Measurements from ENCODE around the gene IGFBP1.

The IGFBP1 gene

DNA sequence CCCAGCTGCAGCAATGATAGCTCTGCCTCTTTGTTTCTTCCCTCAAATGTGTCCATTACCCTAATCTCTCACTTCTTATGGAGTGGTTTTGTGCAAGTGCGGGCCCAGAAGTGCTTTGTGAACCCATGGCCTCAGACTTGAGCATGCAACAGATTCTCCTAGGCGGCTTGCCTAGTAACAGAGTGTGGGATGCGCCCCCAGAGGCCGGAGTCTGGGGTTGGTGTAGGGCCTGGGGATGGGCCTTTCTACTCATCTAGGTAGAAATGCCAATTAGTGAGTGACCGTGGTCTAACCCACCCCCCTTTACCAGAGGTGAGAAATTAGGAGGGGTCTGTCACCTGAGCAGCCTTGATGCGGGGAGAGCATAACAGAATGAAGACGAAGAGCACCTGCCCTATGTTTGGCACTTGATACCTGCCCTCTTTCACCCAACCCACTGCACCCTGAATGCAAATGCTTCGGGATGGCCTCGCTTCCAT lies 7.0 kb upstream of the IGFBP1 start:
- no peak for DNase-seq

DNA sequence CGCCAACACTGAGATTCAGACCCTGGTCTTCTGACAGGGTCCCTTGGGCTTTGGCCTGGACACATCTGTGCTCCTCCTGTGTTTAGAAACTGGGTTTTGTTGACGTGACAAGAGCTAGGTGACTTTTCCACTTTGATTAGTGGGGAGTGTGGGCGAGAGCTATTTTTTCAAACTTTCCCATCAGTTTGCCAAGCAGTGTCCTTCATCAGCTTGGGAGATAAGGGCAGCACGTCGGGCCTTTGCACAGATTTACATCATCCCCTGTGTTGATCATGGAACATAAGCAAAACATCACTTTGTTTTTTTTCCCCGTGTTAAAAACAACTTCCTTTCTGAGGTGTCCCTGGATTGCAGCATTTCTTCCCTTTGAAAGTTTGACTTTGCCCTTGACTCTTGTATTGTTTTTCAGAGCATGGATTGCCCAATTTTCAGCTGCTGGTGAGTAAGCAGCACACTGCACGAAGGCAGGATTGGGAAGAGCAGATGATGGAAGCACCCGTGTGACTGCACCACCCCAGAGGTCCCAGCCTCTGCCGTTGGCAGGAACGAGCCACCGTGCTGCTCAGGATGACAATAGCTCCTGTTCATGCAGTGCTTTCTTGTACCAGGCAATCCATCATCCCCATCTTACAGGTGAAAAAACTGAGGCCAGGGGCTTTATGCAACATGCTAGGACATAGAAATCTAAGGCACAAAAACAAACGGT lies 6.4 kb upstream of the IGFBP1 start:
- DNase-seq: no peak

DNA sequence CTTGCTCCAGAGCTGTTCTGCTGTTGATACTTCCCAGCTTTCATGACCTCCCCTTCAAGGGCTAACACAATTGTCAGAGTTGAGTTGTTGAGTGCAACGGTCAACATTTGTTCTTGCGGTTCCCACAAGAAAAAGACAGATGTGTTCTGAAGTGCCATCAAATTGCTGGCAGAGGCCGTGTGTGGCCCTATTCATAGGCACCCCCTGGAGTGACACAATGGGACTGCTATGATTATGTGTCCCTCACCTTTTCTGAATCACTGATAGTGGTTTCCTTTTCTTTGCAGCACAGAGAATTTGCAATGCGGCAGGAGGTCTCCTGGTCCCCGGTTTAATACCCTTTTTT lies 5.8 kb upstream of the IGFBP1 start:
- no peak for DNase-seq

DNA sequence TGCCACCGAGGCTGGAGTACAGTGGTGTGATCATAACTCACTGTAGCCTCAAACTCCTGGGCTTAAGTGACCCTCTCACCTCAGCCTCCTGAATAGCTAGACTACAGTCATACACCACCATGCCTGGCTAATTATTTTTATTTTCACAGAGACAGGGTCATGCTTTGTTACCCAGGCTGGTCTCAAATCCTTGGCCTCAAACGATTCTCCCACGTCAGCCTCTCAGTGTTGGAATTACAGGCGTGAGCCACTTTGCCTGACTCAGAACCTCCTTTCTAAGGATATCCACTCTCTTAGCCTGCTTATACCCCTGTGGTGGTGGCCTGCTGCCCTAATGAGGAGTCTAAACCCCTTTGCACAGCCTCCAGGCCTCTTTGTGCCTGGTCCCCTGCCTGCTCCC lies 4.2 kb upstream of the IGFBP1 start:
- no peak for DNase-seq

DNA sequence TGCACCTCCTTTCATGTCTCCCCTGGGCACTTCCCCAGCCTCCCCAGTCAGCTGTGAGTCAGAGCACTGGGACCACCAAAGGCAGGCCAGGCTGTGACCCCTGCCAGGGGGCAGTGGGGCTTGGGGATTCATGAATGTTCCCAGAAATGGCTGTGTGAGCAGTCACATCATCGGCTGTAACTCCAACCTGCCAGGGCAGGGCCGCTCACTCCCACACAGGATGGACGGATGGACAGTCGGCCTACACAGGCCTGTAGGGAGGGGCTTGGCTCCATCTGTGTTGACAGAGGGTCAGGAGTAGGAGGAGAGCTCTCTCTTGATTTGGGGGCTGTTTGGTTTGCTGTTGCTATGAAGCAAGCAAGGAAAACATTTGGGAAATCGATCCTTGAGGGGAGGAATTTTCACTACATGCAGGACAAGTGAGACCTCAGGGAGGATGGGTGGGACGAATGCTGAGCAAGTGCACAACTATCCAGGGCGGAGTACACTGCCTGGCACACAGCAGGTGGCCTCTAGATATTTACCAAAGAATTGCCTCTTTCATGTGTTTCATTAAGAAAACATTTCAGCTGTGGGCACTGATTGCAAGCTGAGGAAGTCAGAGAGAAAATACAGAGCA lies 2.9 kb upstream of the IGFBP1 start:
- DNase-seq: no peak

DNA sequence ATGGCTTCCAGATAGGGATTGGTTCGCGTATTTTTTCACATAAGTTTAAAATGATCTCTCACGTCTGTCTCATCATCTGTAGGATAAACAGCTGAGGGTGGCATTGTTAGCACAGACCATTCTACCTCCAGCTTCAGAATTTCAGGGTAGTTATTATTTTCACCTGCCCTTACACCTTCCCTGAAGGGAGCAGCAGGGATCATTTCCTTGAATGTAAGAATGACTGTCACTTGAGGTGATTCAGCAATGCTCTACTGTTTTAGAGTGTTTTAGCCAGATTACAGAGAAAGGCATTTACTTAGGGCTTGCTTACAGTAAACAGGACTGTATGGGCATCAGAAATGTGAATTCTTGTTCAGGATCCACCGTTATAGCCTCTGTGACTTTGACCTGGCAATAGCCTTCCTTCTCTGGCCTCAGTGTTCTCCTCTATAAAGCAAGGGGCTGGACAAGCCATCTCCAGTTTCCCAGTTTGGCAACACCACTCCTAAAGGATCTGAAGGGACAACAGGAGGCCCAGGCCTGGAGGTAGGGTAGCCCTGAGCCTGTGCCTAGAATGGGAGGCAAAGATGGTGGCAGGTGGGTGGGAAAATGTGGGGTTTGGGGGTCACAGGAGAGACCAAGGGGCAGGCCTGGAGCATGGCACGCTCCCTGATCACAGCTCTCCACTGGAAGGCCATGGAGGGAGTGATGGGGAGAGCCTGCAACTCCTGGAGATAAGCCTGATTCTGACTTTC lies 1.2 kb upstream of the IGFBP1 start:
- DNase-seq: no peak

DNA sequence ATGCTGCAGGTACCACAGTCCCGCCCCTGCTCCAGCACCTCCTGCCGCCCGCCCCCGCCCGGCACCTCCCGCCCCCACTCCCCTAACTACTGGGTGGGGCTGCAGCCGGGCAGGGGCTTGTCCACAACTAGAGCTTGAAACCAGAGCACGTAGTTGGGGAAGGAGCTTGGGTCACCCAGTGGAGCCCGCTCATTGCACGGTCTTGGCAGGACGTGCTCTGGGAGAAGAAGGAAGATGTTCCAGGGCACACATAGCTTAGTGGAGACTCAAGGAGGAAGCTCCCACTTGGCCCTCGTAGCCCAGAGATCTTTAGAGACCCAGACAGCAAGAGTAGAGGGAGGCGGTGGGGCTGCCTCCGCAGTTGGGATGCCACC lies 692 bp downstream of the IGFBP1 start:
- no peak for DNase-seq

DNA sequence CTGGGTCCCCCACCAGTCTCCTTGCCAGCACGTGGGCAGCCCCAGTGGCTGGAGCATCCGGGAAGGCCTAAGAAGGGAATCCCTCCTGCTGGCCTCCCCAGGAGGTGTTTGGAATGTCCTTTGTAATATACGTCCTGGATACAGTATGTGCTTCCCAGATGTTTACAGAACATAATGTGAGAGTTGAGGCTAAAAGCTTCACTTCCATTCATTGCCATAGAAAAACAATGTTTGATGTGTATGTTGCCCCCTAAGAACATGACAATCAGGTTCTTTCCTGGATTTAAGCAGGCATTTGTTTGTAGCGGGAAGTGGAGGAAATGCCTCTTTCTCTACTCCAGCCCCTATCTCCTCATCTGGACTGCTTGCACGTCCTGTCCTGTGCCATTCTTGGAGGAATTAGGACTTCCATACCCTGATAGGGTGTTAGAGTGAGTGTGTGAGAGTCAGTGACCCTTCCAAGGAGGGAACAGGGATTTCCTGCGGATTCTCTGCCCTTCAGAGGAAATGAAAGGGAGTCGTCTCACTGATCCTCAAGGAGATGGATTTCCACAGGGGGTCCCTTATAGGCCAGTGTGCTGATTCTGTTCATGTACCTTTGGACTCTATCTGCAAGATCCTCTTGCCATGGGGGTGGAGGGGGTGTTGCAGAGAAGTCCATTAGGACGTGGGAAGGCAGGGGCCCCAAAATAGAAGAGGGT lies 1.2 kb downstream of the IGFBP1 start:
- no peak for DNase-seq

DNA sequence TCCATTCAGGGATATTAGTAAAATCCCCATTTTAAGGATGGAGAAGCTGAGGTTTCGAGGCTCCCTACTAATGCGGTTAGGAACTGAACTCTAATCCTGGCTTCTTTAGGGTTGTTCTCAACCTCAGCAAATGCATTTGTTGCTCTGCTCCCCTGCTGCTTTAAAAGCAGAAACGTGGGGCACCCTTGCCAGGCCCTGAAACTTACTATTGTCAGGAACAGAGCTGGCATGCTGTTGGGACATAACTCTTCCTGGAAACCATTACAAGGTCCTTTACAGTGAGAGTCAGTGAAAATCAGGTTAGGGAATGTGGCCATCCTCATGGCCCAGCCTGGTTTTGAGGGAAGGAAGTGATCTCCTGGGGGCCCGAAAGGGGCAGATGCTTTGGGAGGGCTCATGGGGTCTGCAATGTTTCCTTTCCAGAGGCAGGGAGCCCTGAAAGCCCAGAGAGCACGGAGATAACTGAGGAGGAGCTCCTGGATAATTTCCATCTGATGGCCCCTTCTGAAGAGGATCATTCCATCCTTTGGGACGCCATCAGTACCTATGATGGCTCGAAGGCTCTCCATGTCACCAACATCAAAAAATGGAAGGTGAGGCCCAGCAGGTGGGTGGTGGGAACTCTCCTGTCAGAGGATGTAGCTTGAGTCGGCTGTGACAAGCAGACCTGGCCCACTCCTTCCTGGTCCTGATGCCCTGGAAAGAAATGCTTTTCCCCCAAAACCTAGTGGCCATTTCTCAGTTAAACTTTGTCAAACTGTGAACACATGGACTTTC lies 2.0 kb downstream of the IGFBP1 start:
- DNase-seq: no peak

DNA sequence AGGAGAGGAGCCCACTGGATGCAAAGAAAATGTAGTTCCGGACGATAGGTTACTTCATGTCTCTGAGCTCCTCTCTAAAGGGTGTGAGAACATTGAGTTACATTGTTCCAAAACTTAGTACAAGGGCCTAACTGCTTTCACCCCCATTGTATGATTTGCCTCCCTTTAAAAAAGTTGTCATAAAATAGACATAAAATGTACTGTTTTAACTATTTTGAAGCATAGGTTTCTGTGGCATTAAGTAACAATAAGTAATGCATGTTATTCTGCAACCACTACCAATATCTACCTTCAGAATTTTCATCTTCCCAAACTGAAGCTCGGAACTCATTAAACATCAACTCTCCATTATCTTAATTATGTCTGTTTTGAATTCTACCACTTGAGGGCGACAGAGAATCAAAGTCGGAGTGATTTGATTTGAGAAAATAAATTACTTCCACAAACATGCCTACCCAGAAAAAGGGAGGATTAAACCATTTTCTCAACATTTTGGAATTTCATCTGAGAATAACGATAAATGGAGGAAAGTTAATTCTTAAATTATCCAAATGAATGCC lies 2.7 kb downstream of the IGFBP1 start:
- no peak for DNase-seq

DNA sequence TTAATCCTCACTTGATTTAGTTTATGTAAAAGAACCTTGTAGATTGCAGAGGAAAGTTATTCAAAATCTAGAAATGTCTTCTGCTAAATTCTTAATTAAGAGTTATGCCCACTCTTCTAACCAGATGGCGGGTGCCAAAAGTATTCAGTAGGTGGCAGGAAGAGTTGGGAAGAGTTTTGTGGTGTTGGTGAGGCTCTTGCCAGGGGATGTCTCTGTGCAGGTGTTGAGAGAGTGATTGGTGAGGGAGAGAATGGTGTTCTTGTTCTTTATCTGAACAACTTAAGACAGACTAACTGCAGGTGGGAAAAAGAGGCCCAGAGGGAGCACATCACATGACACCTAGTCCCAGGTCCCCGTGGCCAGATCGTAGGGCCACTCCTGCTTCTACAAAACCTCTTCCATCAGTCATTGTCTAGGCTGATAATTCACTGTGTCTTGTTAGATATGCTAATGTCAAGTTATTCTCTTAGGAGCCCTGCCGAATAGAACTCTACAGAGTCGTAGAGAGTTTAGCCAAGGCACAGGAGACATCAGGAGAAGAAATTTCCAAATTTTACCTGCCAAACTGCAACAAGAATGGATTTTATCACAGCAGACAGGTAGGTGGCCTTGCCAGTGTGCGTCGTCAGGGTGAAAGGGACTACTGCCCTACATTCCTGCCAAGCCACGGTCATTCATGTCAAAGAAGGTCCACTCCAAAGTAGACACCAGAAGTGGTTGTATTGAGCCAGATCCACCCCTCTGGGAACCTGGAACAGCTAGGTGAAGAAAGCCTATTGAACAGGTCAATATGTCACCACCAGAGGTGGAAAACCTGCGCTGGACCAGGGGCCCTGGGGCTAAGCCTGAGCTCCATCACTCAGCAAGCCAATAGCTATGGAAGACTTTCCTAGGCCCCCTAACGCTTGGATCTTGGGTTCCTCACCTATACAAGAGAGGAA lies 3.4 kb downstream of the IGFBP1 start:
- DNase-seq: no peak

DNA sequence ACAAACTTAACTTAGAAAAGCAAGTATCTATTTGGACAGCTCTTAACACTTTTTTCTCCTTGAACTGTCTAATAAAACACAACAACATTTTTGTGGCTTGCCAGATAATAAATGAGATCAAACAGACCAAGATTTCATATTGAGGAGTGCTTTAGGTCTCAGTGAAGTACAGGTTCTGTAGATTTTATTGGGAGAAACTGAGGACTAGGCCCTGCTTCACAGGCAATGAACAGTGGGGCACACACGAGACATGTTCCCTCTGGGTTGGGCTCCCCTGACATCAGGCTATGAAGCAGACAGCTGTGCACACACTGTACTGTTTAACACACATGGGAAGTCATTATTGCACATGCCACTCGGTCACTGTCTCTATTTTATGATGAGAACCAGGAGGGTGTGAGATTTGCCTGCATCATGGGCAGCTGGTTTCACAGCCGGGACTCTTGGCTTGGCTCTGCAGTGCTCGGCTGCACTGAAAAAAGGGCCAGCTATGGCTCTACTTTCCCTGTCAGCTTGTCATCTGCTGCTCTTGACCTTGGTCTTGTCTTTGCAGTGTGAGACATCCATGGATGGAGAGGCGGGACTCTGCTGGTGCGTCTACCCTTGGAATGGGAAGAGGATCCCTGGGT lies 4.2 kb downstream of the IGFBP1 start:
- DNase-seq: no peak

DNA sequence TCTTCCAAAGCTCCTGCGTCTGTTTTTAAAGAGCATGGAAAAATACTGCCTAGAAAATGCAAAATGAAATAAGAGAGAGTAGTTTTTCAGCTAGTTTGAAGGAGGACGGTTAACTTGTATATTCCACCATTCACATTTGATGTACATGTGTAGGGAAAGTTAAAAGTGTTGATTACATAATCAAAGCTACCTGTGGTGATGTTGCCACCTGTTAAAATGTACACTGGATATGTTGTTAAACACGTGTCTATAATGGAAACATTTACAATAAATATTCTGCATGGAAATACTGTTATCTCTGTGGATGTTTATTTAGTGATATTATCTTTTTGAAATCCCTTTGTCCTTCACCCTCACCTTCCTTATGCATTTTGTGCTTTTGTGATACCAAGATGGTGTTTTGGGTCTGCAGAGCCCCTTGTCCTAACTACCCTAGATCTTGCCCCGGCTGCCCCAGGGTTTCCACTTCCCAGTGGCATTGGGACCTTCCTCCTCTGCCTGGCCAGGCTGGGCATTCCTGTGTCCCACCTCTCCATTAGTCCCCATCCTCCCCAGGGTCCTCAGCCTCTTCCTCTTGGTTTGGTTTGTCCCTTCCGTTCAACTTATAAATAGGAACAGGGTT lies 5.2 kb downstream of the IGFBP1 start:
- DNase-seq: no peak

DNA sequence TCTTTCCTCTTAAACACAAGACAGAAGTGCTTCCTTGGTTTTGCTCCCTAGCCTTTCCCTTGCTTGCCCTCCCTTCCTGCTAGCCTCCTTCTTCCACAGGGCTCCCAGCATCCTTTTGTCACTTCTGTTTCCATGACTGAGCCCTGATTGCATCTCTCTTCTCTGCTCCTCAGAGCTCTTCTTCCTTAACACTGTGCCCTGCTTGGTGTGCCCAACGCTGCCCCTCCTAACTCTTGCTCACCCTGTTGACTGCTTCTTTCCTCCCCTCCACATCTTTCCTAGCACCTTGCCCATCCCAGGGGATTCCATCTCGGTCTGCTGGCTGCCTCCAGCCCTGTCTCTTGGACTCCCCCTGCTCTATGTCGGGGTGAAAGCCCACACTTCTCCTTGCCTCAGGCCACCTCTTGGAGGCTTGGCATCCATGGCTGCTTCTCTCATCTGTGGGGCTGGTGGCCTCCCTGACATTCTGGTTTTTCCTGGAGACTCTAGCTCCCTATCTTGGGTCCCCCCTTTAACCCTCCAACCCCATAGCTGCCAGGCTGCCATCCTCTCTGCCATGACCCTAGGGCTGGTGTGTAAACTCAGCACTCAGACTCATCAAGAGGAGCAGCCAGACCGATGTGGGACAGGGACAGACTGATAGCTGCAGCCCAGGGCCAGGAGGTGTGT lies 5.8 kb downstream of the IGFBP1 start:
- DNase-seq: no peak

DNA sequence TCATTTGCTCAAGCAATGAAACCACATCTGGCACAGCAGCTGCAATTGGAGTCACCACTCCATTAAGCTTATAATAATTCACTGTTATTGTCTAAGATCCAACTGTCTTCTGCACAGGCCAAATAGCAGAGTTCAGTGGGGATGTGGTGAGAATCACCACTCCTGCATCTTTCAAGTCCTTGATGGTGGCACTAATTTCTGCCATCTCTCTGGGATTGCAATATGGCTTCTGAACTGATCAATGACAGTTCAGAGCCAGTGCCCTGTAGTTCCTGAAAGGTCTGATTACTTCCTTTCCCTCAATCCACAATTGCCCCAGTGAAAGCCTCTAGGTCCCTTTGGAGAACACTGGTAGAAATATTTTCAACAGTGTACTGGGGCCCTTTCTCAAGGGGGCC lies 6.4 kb downstream of the IGFBP1 start:
- DNase-seq: no peak

DNA sequence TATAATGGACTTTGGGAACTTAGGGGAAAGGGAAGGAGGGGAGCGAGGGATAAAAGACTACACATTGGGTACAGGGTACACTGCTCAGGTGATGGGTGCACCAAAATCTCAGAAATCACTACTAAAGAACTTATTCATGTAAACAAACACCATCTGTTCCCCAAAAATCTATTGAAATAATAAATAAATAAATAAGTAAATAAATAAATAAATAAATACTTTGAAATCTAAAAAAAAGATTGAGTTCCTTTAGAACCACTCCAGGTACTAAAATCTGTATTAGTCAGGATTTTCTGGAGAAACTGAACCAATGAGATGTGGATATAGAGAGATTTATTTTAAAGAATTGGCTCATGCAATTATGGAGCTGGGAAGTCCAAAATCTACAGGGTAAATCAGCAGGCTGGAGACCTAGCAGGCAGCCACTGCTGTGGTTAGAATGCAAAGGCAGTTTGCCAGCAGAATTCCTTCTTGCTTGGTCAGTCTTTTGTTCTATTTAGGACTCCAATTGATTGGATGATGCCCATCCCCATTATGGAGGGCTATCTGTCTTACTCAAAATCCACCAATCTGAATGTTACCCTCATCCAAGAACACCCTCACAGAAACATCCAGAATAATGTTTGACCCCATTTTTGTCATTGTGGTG lies 8.9 kb downstream of the IGFBP1 start:
- no peak for DNase-seq

DNA sequence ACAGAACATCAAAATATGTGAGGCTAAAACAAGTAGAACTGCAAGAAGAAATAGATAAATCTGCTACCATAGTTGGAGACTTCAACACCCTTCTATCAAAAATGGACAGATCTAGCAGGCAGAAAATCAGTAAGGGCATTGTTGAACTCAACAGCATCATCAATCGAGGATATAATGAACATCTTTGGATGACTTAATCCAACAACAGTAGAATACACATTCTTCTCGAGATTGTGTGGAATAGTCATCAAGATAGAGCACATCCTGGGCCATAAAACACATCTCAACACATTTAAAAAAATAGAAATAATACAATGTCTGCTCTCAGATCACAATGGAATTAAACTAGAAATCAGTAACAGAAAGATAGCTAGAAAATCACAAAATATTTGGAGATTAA lies 9.9 kb downstream of the IGFBP1 start:
- DNase-seq: no peak

DNA sequence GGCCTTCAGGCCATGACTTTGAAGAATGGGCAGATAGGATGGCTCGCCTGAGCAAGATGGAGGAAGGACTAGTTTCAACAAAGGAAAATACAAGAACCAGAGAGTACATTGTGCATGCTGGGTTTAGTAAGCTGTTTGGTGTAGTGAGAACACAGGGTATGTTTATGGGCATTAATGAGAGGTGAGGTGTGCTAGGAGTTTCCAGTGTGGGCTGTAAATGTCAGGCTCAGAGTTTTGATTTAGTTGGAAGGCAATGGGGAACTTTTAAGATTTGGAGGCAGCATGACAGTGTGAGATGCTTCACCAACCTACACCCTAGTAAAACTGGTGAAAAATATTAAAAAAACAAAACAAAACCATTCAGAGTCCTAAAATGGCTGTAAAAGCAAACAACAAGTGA lies 13.3 kb downstream of the IGFBP1 start:
- DNase-seq: no peak

DNA sequence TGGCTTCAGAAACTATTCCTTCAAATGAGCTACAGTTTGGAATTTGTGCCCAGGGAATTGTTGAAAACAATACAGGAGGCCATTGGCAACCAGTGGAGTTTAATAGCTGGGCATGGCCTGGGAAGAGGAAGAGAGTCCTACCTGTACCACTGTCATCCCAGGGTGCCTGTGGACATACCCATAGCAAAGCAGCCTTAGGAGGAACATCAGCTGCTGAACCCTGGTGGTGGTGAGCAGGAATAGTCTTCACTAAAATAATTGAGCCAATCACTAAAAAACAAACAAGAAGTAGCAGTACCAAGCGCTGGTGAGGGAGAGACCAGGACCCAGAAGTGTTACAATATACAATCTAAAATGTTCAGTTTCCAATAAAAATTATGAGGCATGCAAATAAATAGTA lies 14.5 kb downstream of the IGFBP1 start:
- DNase-seq: no peak

Data from activated CD4-positive, alpha-beta T cell treated with anti-CD3 and anti-CD28 coated beads for 48 hours (primary cell).